Stimulated activated CD8-positive, alpha-beta memory T cell treated with anti-CD3 and anti-CD28 coated beads, Interleukin-7, amount 100 ng/mL, for 1 hour (primary cell): ENCODE results near the gene ANKRD6.
A peak's percentile ranks its signal among the peaks of the same experiment; 100 is the strongest.
"Not testable (repeated sequence)": the region's sequence is repeated elsewhere in the genome, so short reads cannot be mapped to it uniquely, and the experiment has no call there.

Experiments
- DNase-seq, 2 donors: peaks; one replicate each; pipeline ENCODE4 v3.0.0-alpha.2; 2020; ENCODE audit warnings: low read depth in 2 of 2

Gene ANKRD6

GRCh38 chr6:89602166-89602565 is 169.2 kb downstream of the ANKRD6 start:
- no peak for DNase-seq

GRCh38 chr6:89604653-89605052 is 171.7 kb downstream of the ANKRD6 start:
- no peak for DNase-seq

- DNase-seq, result no peak
Measured at GRCh38 chr6:89605861-89606260, 172.9 kb downstream of the ANKRD6 start.

GRCh38 chr6:89610149-89610642 is 177.2 kb downstream of the ANKRD6 start:
- peak; percentile 52 to 71 for DNase-seq

GRCh38 chr6:89611666-89612065 is 178.7 kb downstream of the ANKRD6 start:
- no peak for DNase-seq

GRCh38 chr6:89612121-89612520 is 179.2 kb downstream of the ANKRD6 start:
- no peak for DNase-seq

- DNase-seq, result no peak
Measured at GRCh38 chr6:89613790-89614189, 180.8 kb downstream of the ANKRD6 start.

GRCh38 chr6:89615882-89616281 is 182.9 kb downstream of the ANKRD6 start:
- no peak for DNase-seq

- DNase-seq, result no peak
Measured at GRCh38 chr6:89616531-89616930, 183.6 kb downstream of the ANKRD6 start.

GRCh38 chr6:89618026-89618425 is 185.1 kb downstream of the ANKRD6 start:
- no peak for DNase-seq

- DNase-seq, result no peak
Measured at GRCh38 chr6:89619567-89619966, 186.6 kb downstream of the ANKRD6 start.

GRCh38 chr6:89623749-89624148 is 190.8 kb downstream of the ANKRD6 start:
- DNase-seq, result no peak

- DNase-seq, result no peak
Measured at GRCh38 chr6:89630488-89630887, 197.5 kb downstream of the ANKRD6 start.

GRCh38 chr6:89636412-89636811 is 203.5 kb downstream of the ANKRD6 start:
- DNase-seq, result not testable (repeated sequence)

GRCh38 chr6:89637960-89638319 is 205.0 kb downstream of the ANKRD6 start:
- DNase-seq, result no peak

- peak; percentile 79 to 85 for DNase-seq
Measured at GRCh38 chr6:89638320-89639195, 205.6 kb downstream of the ANKRD6 start, which contains the start of gene LYRM2. TSS of gene LYRM2 (minus strand) at chr6:89638747. CDS start at chr6:89638716, 31 bp downstream.

- no peak for DNase-seq
Measured at GRCh38 chr6:89640804-89641203, 207.9 kb downstream of the ANKRD6 start.

GRCh38 chr6:89641581-89641980 is 208.6 kb downstream of the ANKRD6 start:
- not testable (repeated sequence) for DNase-seq

GRCh38 chr6:89642956-89643355 is 210.0 kb downstream of the ANKRD6 start:
- no peak for DNase-seq

GRCh38 chr6:89643406-89643805 is 210.5 kb downstream of the ANKRD6 start:
- no peak for DNase-seq

- DNase-seq, result no peak
Measured at GRCh38 chr6:89644864-89645263, 211.9 kb downstream of the ANKRD6 start.

GRCh38 chr6:89649682-89650081 is 216.7 kb downstream of the ANKRD6 start:
- DNase-seq, result no peak

GRCh38 chr6:89650579-89650978 is 217.6 kb downstream of the ANKRD6 start:
- no peak for DNase-seq
